ENCODE results near the gene CD93.

CD93 gene

GRCh38 chr20:23060629-23061028 lies 25.5 kb downstream of the CD93 start:
- DNase-seq (ENCODE audit: low read depth), result no peak

DNA sequence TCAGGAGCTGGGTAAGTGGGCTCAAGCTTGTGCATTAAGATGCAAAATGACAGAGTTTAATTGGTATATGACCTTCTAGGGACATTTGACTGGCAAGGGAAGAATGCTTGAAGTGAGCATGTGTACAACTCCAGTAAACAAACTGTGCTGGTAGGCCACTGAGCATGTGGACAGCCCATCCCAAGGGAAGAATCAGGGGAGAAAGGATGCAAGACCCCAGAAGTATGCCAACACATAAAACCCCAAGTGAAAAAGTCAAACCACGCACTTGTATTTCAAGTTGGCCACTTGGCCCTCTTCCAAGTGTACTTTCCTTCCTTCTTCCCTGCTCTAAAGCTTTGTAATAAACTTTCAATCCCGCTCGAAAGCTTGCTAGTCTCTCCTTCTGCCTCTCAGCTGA lies 26.3 kb downstream of the CD93 start:
- no peak for DNase-seq (ENCODE audit: low read depth)

DNA sequence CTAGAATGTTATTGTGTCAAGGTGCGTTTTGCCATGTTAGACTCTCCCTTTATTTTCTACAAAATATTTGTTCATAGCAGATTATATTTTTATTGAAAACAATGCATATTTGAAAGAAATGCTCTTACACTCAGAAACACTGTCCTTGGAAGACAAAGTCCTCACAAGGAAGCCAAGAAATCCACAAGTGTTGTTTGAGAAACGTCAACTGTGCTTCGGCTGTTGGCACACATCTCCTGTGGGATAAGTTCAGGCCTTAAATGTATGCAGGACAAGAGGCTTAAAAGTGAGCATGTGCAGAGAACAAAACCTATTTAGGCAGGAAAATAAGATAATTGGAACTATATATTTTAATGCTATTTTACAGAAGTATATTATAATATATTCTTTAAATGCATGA lies 27.1 kb downstream of the CD93 start:
- DNase-seq (ENCODE audit: low read depth), result no peak

DNA sequence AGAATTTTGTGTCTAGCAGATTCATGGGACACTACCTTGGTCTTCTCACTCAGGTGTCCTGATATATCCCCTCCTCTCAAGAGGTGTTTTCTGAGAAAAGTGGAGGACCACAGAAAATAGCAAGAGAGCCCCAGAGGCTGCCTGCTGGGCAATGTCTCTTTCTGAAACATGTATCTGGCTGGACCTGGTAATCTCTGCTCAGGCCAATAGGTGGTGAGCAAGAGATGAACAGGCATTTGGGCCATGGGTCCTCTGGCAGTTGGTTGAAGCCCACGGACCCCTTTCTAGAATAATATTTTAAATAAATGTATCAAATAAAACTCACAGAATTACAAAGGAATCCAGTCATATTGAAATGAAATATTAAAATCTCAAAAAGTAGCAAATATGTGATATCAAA lies 27.9 kb downstream of the CD93 start:
- no peak for DNase-seq (ENCODE audit: low read depth)

DNA sequence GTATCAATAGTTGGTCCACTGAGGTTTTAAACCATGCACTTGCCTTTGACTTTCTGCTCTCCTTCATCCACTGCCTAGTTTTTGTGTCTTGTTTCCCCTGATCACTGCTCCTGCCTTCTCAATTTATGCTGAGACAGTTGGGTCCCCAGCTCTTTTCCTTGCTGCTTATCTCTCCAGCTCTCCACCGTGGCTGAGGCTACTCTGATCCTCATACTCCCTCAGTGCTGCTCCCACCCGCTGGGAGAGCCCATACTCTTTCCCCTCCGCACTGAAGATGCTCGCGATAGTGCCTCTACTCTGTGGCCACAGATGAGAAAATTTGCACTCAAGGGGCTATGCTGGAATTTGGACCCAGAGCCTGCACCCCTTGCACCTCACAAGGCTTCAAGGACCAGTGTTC lies 33.2 kb downstream of the CD93 start:
- DNase-seq (ENCODE audit: low read depth), result no peak

GRCh38 chr20:23050847-23051627 lies 35.1 kb downstream of the CD93 start:
- DNase-seq (ENCODE audit: low read depth), result no peak

GRCh38 chr20:23050076-23050838 lies 35.9 kb downstream of the CD93 start:
- no peak for DNase-seq (ENCODE audit: low read depth)

DNA sequence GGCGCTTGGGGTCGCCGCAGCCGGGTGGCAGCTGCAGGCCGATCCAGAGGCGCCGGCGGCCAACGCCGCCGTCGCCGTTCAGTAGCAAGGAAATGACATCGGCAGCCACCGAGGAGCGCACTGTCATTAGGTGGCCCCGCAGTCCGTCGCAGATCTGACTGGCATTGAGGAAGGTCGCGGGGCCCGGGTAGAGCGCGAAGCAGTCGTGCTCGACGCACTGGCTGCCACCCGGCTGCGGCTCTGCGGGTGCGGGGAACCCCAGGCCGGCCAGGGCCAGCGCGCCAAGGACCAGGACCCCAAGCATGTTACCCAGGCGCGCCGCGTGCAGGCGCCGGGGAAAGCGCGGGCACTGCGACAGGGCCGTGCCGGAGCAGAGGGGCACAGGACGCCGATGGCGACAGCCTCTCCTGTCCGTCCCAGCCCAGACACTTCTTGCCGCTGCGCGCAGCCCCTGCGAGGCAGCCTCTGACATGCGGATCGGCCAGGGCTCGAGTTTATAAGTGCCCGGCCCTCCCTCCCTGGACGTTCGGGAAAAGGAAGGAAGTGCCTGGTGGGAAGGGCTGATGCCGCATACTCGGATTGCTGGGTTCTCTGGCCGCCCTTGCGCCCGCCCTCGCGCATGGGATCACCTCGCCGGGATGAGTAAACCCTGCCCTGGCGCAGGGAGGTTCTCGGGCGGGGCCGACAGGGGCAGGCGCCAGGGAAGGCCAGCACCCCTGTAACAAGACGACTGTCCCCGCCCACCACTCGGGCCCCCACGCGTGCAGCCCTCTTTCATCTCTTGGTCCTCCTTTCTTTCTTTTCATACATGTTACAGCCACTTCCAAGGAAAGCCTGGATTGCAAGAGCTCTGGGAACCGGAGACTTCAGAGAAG lies 36.7 kb downstream of the CD93 start, which contains the start of gene THBD:
Gene THBD (minus strand): TSS at position 472 of the 875 bp plus-strand sequence. CDS start 168 bp downstream, at position 304.
- no peak for DNase-seq (ENCODE audit: low read depth)

GRCh38 chr20:23048283-23049200 lies 37.6 kb downstream of the CD93 start:
- DNase-seq (ENCODE audit: low read depth), result no peak

GRCh38 chr20:23047738-23048214 lies 38.3 kb downstream of the CD93 start:
- DNase-seq (ENCODE audit: low read depth), result no peak

DNA sequence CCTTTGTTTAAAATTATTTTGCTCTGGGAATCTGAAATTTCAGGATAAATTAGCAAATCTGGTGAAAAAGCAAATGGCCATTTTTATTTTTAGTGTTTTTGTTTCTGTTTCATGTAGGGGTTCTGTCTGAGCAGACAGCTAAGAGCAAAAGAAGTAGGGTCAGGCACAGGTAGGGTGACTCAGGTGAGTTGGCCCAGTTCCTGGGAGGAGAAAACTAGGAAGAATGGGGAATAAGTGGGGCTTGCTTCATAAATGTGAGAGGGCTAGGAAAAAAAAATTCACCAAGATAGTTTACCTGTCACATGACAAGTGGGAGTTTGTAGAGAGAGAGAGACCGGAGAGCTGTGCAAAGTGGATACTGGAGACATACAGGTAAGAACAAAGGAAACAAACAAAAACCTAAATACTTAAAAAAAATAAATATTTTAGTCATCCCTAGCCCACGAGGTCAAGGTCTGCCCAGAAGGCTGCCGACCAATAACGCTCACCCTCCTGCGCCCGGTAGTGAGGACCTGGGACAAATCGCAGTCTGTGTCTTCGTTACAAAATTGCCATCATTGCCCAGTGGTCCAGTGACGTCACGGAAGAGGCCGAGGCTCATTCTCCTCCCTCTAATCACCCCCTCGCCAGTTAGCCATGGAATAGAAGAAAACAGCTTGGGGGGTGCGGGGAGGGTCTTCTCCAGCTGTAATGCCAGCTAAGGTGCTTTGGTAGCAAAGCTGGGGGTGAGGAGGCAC lies 39.0 kb downstream of the CD93 start:
- DNase-seq (ENCODE audit: low read depth), result no peak

DNA sequence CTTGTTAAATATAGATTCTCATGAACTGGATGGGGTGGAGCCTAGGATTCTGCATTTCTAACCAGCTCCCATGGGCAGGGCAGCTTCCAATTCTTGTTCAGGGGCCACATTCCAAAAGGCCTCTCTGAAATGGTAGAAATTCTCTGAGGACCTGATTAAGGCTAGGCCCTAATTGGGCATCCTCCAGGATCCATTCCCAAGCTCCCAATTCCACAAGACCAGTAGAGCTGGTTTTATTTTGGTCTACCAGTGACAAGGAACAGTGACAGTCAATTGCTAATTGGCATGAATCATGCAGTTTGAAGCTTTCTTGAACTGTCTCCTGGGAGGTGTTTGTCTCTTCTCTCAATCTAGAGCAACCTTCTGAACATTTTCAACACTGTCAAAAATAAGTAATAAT lies 39.7 kb downstream of the CD93 start:
- no peak for DNase-seq (ENCODE audit: low read depth)

GRCh38 chr20:23043376-23043775 lies 42.7 kb downstream of the CD93 start:
- DNase-seq (ENCODE audit: low read depth), result no peak

DNA sequence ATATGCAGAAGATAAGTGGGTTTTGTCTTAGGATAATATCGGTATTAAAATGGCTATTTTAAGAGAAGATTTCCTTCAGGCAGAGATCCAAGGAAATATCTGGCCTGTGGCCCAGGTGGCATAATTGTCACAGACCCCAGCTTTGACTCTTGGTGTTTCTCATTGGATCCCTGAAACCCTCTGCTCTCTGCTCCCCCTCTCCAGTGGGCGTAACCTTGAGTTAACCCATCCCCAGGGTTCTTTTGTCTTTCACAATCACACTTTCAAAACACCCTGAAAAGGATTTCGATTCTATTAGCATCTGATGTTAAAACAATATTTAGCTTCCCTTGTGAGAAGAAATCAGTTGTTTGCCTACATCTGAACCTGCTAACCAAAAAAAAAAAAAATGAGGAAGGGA lies 43.9 kb downstream of the CD93 start:
- no peak for DNase-seq (ENCODE audit: low read depth)

DNA sequence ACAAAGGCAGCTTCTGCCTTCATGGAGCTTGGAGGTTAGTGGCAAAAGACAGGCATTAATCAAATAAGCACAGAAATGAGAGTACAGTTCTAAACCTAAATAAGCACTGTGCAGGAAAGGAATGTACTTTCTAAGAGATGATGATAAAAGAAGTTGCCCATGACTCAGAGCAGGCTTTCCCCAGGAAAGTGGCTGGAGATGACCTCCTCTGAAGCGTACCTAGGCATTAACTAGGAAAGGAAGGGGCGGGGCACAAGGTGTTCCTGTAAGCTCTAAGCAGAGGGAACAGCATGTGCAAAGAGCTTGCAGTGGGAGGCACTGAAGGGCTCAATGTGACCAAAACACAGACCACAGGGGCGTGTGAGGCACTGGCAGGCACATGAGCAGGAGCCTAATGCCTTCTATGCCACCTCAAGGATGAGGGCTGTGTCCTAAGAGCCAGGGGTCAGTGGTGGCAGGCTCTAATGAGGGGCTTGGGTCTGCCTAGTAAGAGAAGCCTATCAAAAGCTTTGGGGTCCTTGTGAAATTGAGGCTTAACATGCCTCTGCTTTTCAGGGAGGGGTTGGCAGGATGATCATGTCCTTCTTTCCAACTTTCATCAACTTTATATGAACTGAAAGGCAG lies 46.1 kb downstream of the CD93 start:
- no peak for DNase-seq (ENCODE audit: low read depth)

- DNase-seq (ENCODE audit: low read depth), result no peak
Observed at GRCh38 chr20:23039136-23039875, 46.8 kb downstream of the CD93 start.

DNA sequence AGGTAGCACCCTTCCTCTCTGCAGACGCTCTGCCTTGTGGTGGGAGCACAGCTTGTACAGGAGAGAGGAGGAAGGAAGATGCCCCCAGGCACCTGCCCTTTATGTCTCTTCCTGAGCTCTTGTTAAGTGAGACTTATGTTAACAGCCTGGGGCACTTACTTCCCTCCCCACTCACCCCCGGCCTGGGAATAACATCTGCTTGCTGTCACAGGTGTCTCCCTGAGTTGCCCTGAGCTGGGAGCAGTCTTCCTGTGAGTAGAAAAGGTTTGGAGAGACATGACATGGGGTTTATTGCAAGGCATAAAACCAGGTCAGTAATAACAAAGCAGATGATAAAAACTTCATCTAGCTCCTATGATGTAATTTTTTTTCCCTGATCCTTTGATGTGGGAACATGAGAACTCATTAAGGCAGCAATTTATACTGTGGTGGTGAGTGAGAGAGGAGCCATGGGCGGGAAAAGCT lies 49.1 kb downstream of the CD93 start:
- DNase-seq (ENCODE audit: low read depth), result no peak

- DNase-seq (ENCODE audit: low read depth), result no peak
Observed at GRCh38 chr20:23036371-23036770, 49.8 kb downstream of the CD93 start.

DNA sequence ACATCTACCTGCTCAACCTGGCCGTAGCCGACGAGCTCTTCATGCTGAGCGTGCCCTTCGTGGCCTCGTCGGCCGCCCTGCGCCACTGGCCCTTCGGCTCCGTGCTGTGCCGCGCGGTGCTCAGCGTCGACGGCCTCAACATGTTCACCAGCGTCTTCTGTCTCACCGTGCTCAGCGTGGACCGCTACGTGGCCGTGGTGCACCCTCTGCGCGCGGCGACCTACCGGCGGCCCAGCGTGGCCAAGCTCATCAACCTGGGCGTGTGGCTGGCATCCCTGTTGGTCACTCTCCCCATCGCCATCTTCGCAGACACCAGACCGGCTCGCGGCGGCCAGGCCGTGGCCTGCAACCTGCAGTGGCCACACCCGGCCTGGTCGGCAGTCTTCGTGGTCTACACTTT lies 50.4 kb downstream of the CD93 start:
- no peak for DNase-seq (ENCODE audit: low read depth)

Measured in stimulated activated CD8-positive, alpha-beta memory T cell treated with anti-CD3 and anti-CD28 coated beads, Interleukin-12 subunit alpha, Interleukin-12 subunit beta, amount 100 ng/mL, for 1 hour (primary cell).